Sigmoid colon (tissue), 7 donors: ENCODE results near the gene CA7. TPM values are rescaled to one million over a fixed set of nuclear protein-coding genes. Genes with fewer than 3 reads are reported as not detected.

ENCODE experiments used
- DNase-seq: peaks from one replicate; pipeline ENCODE4 v3.0.0-alpha.2; 2019
- H3K27ac ChIP-seq, 4 donors: fragments of 200-600 bp; sonication (generic); one replicate each; pipeline ENCODE4 v1.5.1; 2016 to 2019; ENCODE audit warnings: mild to moderate bottlenecking in 1 of 4
- H3K27me3 ChIP-seq, 3 donors: fragments of 200-600 bp; sonication (generic); one replicate each; pipeline ENCODE4 v1.5.1; 2019; ENCODE audit warnings: mild to moderate bottlenecking in 1 of 3
- H3K36me3 ChIP-seq, 4 donors: fragments of 200-600 bp; sonication (generic); one replicate each; pipeline ENCODE4 v1.5.1; 2016 to 2019
- H3K4me1 ChIP-seq, 4 donors: fragments of 200-600 bp; sonication (generic); one replicate each; pipeline ENCODE4 v1.5.1; 2017 to 2019
- H3K4me3 ChIP-seq, 4 donors: fragments of 200-600 bp; sonication (generic); one replicate each; pipeline ENCODE4 v1.5.1; 2017 to 2019; ENCODE audit warnings: mild to moderate bottlenecking in 2 of 4, moderate library complexity in 1 of 4
- H3K9me3 ChIP-seq, 4 donors: fragments of 200-600 bp in 3 of 4; sonication (generic) in 3 of 4; one replicate each; pipeline versions ENCODE4 v1.5.1 to v1.6.1; 2013 to 2019
- CTCF ChIP-seq, 4 experiments: fragments of 450-650 bp in 3 of 4; fragments of 200-600 bp in 1 of 4; IDR thresholded peaks; one replicate each; pipeline ENCODE4 v1.5.1; 2016 to 2019; ENCODE audit warnings: antibody characterized with exemption in 4 of 4, mild to moderate bottlenecking in 3 of 4, moderate library complexity in 2 of 4
- EP300 ChIP-seq, 4 donors: sonication (generic); formaldehyde crosslinking; IDR thresholded peaks; one replicate each; pipeline ENCODE4 v1.6.1; 2017; ENCODE audit warnings: antibody characterized with exemption in 4 of 4
- POLR2A ChIP-seq, 2 donors: fragments of 450-650 bp; IDR thresholded peaks; one replicate each; pipeline ENCODE4 v1.6.1; 2016; ENCODE audit warnings: antibody characterized with exemption in 2 of 2, mild to moderate bottlenecking in 2 of 2, moderate library complexity in 2 of 2
- POLR2AphosphoS5 ChIP-seq, 4 donors: sonication (generic); formaldehyde crosslinking; IDR thresholded peaks; one replicate each; pipeline ENCODE4 v1.6.1; 2017; ENCODE audit warnings: antibody characterized with exemption in 4 of 4
- WGBS, 2 donors: extraction: QIAGEN DNeasy Blood & Tissue Kit; methylation state at CpG; one replicate each; pipeline ENCODE4 v1.1.7; 2013; 5-methylcytosine and 5-hydroxymethylcytosine counted together
- intact Hi-C: fragments of 100-400 bp; cut with DNase I; formaldehyde crosslinking; loops from one replicate; pipeline ENCODE4 v1.15.1; 2023
- polyA plus RNA-seq, 3 donors: library from polyadenylated mRNA; stranded (reverse); fragments of 200-250 nt; gene quantifications; one replicate each; pipeline ENCODE4 v1.2.3, GENCODE V29; 2013
- total RNA-seq, 4 donors: library from RNA; depleted of rRNA; stranded (reverse); fragments of >200 nt; gene quantifications; one replicate each; pipeline ENCODE4 v1.1.0, GENCODE V29; 2016
- donor health status: healthy with polysubstance abuse.
- donor health status: Bipolar disorder and iron deficiency.
- donor health status: healthy.

The CA7 gene
- total and polyA plus RNA-seq, 7 donors = 1.9 to 188 (median 133) TPM; not detected in 3

GRCh38 chr16:66890799-66891198 lies 46.6 kb downstream of the CA7 start:
- no peak for DNase-seq
- TF ChIP-seq POLR2A (IDR thresholded peaks at IDR 0.05) = no peak
- TF ChIP-seq EP300 (IDR thresholded peaks at IDR 0.05) = no peak
- TF ChIP-seq POLR2AphosphoS5 (IDR thresholded peaks at IDR 0.05) = no peak
- TF ChIP-seq CTCF (IDR thresholded peaks at IDR 0.05) = no peak
- Histone ChIP-seq H3K36me3 (peaks cover 0 to 14% (median 0%) of the 10 kb centered on the region in 4 donors), H3K4me1 (peaks cover 0 to 6% (median 3%) of the 10 kb centered on the region in 4 donors), H3K27me3 (no peaks in the 10 kb centered on the region), H3K27ac (no peak overlapping the region), H3K9me3 (no peaks in the 10 kb centered on the region), H3K4me3 (no peak overlapping the region)
- 90 to 95% methylated on average over 2 of the region's 2 CpGs for WGBS, 2 donors
- intact Hi-C loops = loop anchor here (10.0 kb wide), 1 partner anchor 264 kb away; the partner anchor contains the start of genes B3GNT9, FBXL8 and TRADD

- no peaks in the 10 kb centered on the region for H3K9me3 ChIP-seq
Observed at GRCh38 chr16:66891360-66891759, 47.1 kb downstream of the CA7 start.

GRCh38 chr16:66891797-66892196 lies 47.6 kb downstream of the CA7 start:
- peaks cover 0 to 4% (median 0%) of the 10 kb centered on the region in 4 donors for H3K36me3 ChIP-seq
- no peak overlapping the region for H3K4me3 ChIP-seq
- 90 to 95% methylated on average over 6 of the region's 6 CpGs for WGBS, 2 donors
- H3K27me3 ChIP-seq = no peaks in the 10 kb centered on the region
- H3K4me1 ChIP-seq = peaks cover 0 to 7% (median 3%) of the 10 kb centered on the region in 4 donors
- H3K9me3 ChIP-seq = no peaks in the 10 kb centered on the region
- intact Hi-C loops = loop anchor here (10.0 kb wide), 1 partner anchor 263 kb away; the partner anchor contains the start of genes B3GNT9, FBXL8 and TRADD
- TF ChIP-seq CTCF (IDR thresholded peaks at IDR 0.05) (no peak), POLR2AphosphoS5 (IDR thresholded peaks at IDR 0.05) (no peak), POLR2A (IDR thresholded peaks at IDR 0.05) (no peak), EP300 (IDR thresholded peaks at IDR 0.05) (no peak)
- H3K27ac ChIP-seq = no peak overlapping the region
- no peak for DNase-seq

More at GRCh38 chr16:66891360-66891759, 47.1 kb downstream of the CA7 start:
- H3K4me3 ChIP-seq = no peak overlapping the region
- intact Hi-C loops = loop anchor here (10.0 kb wide), 1 partner anchor 263 kb away; the partner anchor contains the start of genes B3GNT9, FBXL8 and TRADD
- TF ChIP-seq EP300 (IDR thresholded peaks at IDR 0.05) (no peak), POLR2A (IDR thresholded peaks at IDR 0.05) (no peak), POLR2AphosphoS5 (IDR thresholded peaks at IDR 0.05) (no peak), CTCF (IDR thresholded peaks at IDR 0.05) (no peak)
- no peak for DNase-seq
- 84 to 92% methylated on average over 4 of the region's 4 CpGs for WGBS, 2 donors
- H3K27me3 ChIP-seq = no peaks in the 10 kb centered on the region
- H3K36me3 ChIP-seq = peaks cover 0 to 8% (median 0%) of the 10 kb centered on the region in 4 donors
- no peak overlapping the region for H3K27ac ChIP-seq
- peaks cover 0 to 7% (median 3%) of the 10 kb centered on the region in 4 donors for H3K4me1 ChIP-seq

GRCh38 chr16:66894055-66894454 lies 49.8 kb downstream of the CA7 start:
- no peaks in the 10 kb centered on the region for H3K9me3 ChIP-seq
- intact Hi-C loops = loop anchor here (10.0 kb wide), 1 partner anchor 261 kb away; the partner anchor contains the start of genes B3GNT9, FBXL8 and TRADD
- no peak for TF ChIP-seq POLR2A (IDR thresholded peaks at IDR 0.05)
- no peak for TF ChIP-seq POLR2AphosphoS5 (IDR thresholded peaks at IDR 0.05)
- TF ChIP-seq EP300 (IDR thresholded peaks at IDR 0.05) = no peak
- TF ChIP-seq CTCF (IDR thresholded peaks at IDR 0.05) = no peak
- H3K4me3 ChIP-seq = no peak overlapping the region
- no peak for DNase-seq
- 75 to 83% methylated on average over 2 of the region's 2 CpGs for WGBS, 2 donors
- H3K27me3 ChIP-seq = no peaks in the 10 kb centered on the region
- peaks cover 0 to 20% (median 17%) of the 10 kb centered on the region in 4 donors for H3K4me1 ChIP-seq
- H3K36me3 ChIP-seq = no peaks in the 10 kb centered on the region
- H3K27ac ChIP-seq = no peak overlapping the region
